Endothelial cell of umbilical vein (primary cell): ENCODE data around the gene ANAPC5. TPM values are rescaled to one million over a fixed set of nuclear protein-coding genes. Genes with fewer than 3 reads are reported as not detected.

ENCODE experiments used
- BruUV-seq: library from RNA; stranded (reverse); fragments of 400-500 nt; replicated peaks from 2 replicates; lab custom pipeline; 2021; lab: Mats Ljungman, UMichigan
- CTCF ChIA-PET: fragments of 300-600, 350-600 bp; sonication (Branson Sonifier 250); formaldehyde crosslinking; loops from one replicate; lab custom pipeline; 2021; ENCODE audit warnings: antibody characterized with exemption, inconsistent platforms; lab: Charles Lee
- POLR2A ChIA-PET: fragments of 300-600, 350-600 bp; sonication (Branson Sonifier 250); formaldehyde crosslinking; loops from one replicate; lab custom pipeline; 2021; ENCODE audit warnings: antibody characterized with exemption, inconsistent platforms; lab: Charles Lee
- DNase-seq: peaks from one replicate; pipeline ENCODE4 v3.0.0-alpha.2; 2011; ENCODE audit warnings: low read depth, low spot score
- FAIRE-seq: peaks from 2 replicates; lab custom pipeline; 2011; peaks lifted over from hg19 to GRCh38; lab: Jason Lieb, UNC
- H2AFZ ChIP-seq: 2 replicates; pipeline ENCODE4 v1.6.0; 2012; ENCODE audit warnings: low read depth, low read length, control low read depth, inconsistent platforms
- H3K27ac ChIP-seq: 2 replicates; pipeline ENCODE4 v1.5.1; 2011; ENCODE audit warnings: low read depth, mild to moderate bottlenecking, control low read depth, low read length, moderate library complexity; ENCODE audit not compliant: insufficient read depth
- H3K27me3 ChIP-seq, 2 experiments: 2 replicates each; pipeline versions ENCODE4 v1.6.0 to v1.6.1; 2011; ENCODE audit warnings: low read length in 2 of 2, mixed read lengths in 1 of 2; ENCODE audit not compliant: control insufficient read depth in 2 of 2, insufficient read depth in 2 of 2
- H3K36me3 ChIP-seq, 2 experiments: 2 replicates in 1 of 2; 3 replicates in 1 of 2; pipeline ENCODE4 v1.5.1; 2011; ENCODE audit warnings: low read length in 2 of 2, mild to moderate bottlenecking in 1 of 2, moderate library complexity in 1 of 2; ENCODE audit not compliant: control insufficient read depth in 2 of 2, insufficient read depth in 2 of 2; ENCODE audit errors: extremely low read depth in 1 of 2
- H3K4me1 ChIP-seq: 3 replicates; pipeline ENCODE4 v1.5.1; 2011; ENCODE audit warnings: mild to moderate bottlenecking, low read length; ENCODE audit not compliant: control insufficient read depth, insufficient read depth; ENCODE audit errors: extremely low read depth
- H3K4me2 ChIP-seq: 2 replicates; pipeline ENCODE4 v1.6.1; 2011; ENCODE audit warnings: low read length, control low read depth, mixed read lengths; ENCODE audit not compliant: insufficient read depth
- H3K4me3 ChIP-seq, 3 experiments: fragments of 200-600 bp in 1 of 3; sonication (generic), shearing (Covaris generic) in 1 of 3; replicated peaks in 1 of 3; 2 replicates each; pipeline ENCODE4 v1.5.1; 2011 to 2016; ENCODE audit warnings: control low read depth in 3 of 3, low read length in 3 of 3, mild to moderate bottlenecking in 2 of 3, inconsistent platforms in 1 of 3, low read depth in 1 of 3, moderate library complexity in 1 of 3; ENCODE audit not compliant: insufficient read depth in 1 of 3
- H3K79me2 ChIP-seq: 2 replicates; pipeline ENCODE4 v1.6.0; 2012; ENCODE audit warnings: low read length, inconsistent platforms; ENCODE audit not compliant: control insufficient read depth, insufficient read depth
- H3K9ac ChIP-seq: replicated peaks from 2 replicates; pipeline ENCODE3; 2011; ENCODE audit warnings: low read length, control low read depth; ENCODE audit not compliant: insufficient read depth; ENCODE audit errors: extremely low read depth
- H3K9me1 ChIP-seq: replicated peaks from 3 replicates; pipeline ENCODE4 v1.6.0; 2011; ENCODE audit warnings: mild to moderate bottlenecking, low read length; ENCODE audit not compliant: control insufficient read depth, insufficient read depth; ENCODE audit errors: extremely low read depth
- H3K9me3 ChIP-seq: replicated peaks from 2 replicates; pipeline ENCODE4 v1.5.1; 2012; ENCODE audit warnings: low read length, inconsistent platforms; ENCODE audit not compliant: control insufficient read depth, insufficient read depth
- H4K20me1 ChIP-seq: replicated peaks from 2 replicates; pipeline ENCODE3; 2011; ENCODE audit warnings: mild to moderate bottlenecking, low read length; ENCODE audit not compliant: control insufficient read depth, insufficient read depth; ENCODE audit errors: extremely low read depth
- CTCF ChIP-seq, 2 donors: IDR thresholded peaks; 1 replicate in 1 of 2; 2 replicates in 1 of 2; pipeline ENCODE4 v1.5.1; 2011; ENCODE audit warnings: low read length in 2 of 2, mild to moderate bottlenecking in 2 of 2, moderate library complexity in 2 of 2, control low read depth in 1 of 2, inconsistent platforms in 1 of 2, low read depth in 1 of 2; ENCODE audit not compliant: insufficient read depth in 1 of 2; ENCODE audit errors: extremely low read depth in 1 of 2
- EZH2 ChIP-seq: IDR thresholded peaks from 2 replicates; pipeline ENCODE4 v1.6.1; 2012; ENCODE audit warnings: borderline replicate concordance, low read depth, mild to moderate bottlenecking, moderate library complexity, low read length, inconsistent platforms; ENCODE audit not compliant: severe bottlenecking
- FOS ChIP-seq: IDR thresholded peaks from 2 replicates; pipeline ENCODE4 v1.6.1; 2011; ENCODE audit warnings: mild to moderate bottlenecking, low read length, moderate library complexity, borderline replicate concordance; ENCODE audit not compliant: insufficient read depth
- GATA2 ChIP-seq: IDR thresholded peaks from 2 replicates; pipeline ENCODE4 v1.7.0; 2011; ENCODE audit warnings: low read depth, mild to moderate bottlenecking, moderate library complexity, mixed read lengths, low read length; ENCODE audit not compliant: insufficient read length, insufficient read depth
- JUN ChIP-seq: IDR thresholded peaks from 2 replicates; pipeline ENCODE4 v1.6.1; 2011; ENCODE audit warnings: borderline replicate concordance, low read depth; ENCODE audit not compliant: insufficient read length, insufficient read depth
- MAX ChIP-seq: IDR thresholded peaks from 2 replicates; pipeline ENCODE4 v1.6.1; 2011; ENCODE audit not compliant: insufficient read depth, insufficient read length
- MYC ChIP-seq: IDR thresholded peaks from one replicate; pipeline ENCODE4 v1.6.1; 2011; ENCODE audit warnings: mild to moderate bottlenecking, low read depth, low read length
- POLR2A ChIP-seq: IDR thresholded peaks from 2 replicates; pipeline ENCODE4 v1.6.1; 2012; ENCODE audit warnings: low read depth, mild to moderate bottlenecking, control low read depth, low read length
- POLR2AphosphoS5 ChIP-seq: IDR thresholded peaks from 2 replicates; pipeline ENCODE4 v1.6.1; 2012; ENCODE audit warnings: low read depth, mild to moderate bottlenecking, control low read depth, low read length, moderate library complexity; ENCODE audit not compliant: insufficient read depth
- dilution Hi-C: fragments of 300-500 bp; cut with MboI; formaldehyde crosslinking; loops from one replicate; pipeline ENCODE4 v1.15.0; 2019; ENCODE audit warnings: low sequenced_read_pairs; ENCODE audit not compliant: extremely low pct_ligation_motif_present
- intact Hi-C: fragments of 100-400 bp; cut with micrococcal nuclease; formaldehyde crosslinking; loops from one replicate; pipeline ENCODE4 v1.10.0; 2022
- polyA plus RNA-seq, 4 experiments: library from polyadenylated mRNA; depleted of rRNA in 3 of 4; stranded (reverse) in 3 of 4; unstranded in 1 of 4; fragments of >200 nt; gene quantifications; 2 replicates each; pipeline versions ENCODE4 v1.2.1 to v1.2.3, GENCODE V29; 2011 to 2012; ENCODE audit warnings: missing spikeins in 1 of 4
- total RNA-seq: library from RNA; stranded (reverse); gene quantifications from 2 replicates; pipeline ENCODE4 v1.2.3, GENCODE V29; 2021

ANAPC5 gene
- total and polyA plus RNA-seq, 2 donors (not counting 3 experiments of a cell fraction or from before 2014, with no cell fraction given): 133 to 168 TPM

GRCh38 chr12:121323908-121324307 is 28.3 kb downstream of the ANAPC5 start:
- POLR2A ChIA-PET: no interaction called here
- dilution Hi-C loops (no loop called here), intact Hi-C loops (no loop called here)
- Histone ChIP-seq H3K79me2 (no peaks in the 10 kb centered on the region), H3K4me2 (no peak overlapping the region), H3K36me3 (peaks cover 15 to 23% of the 10 kb centered on the region in 2 experiments), H3K27ac (no peak overlapping the region), H3K9me3 (no peaks in the 10 kb centered on the region), H2AFZ (no peak overlapping the region), H3K4me1 (no peaks in the 10 kb centered on the region), H3K9ac (no peak overlapping the region), H3K27me3 (no peaks in the 10 kb centered on the region), H4K20me1 (no peaks in the 10 kb centered on the region), H3K4me3 (no peak overlapping the region), H3K9me1 (no peaks in the 10 kb centered on the region)
- FAIRE-seq: no peak
- no peak for DNase-seq
- no TSS peak for BruUV-seq
- TF ChIP-seq MAX: no peak
- CTCF ChIA-PET: interaction anchor here (1.0 to 1.2 kb wide), 2 partner anchors 11 to 16 kb away, joined by 3 read pairs; no protein-coding TSS in a partner anchor

- peaks cover 4 to 7% of the 10 kb centered on the region in 2 experiments for H3K36me3 ChIP-seq
- no peaks in the 10 kb centered on the region for H3K4me1 ChIP-seq
- no peak for FAIRE-seq
- ChIA-PET CTCF (interaction anchor here (0.7 to 1.4 kb wide), 2 partner anchors 17 to 125 kb away, joined by 3 read pairs; no protein-coding TSS in a partner anchor), POLR2A (no interaction called here)
- H3K4me2 ChIP-seq: no peak overlapping the region
- H3K9me1 ChIP-seq: no peaks in the 10 kb centered on the region
- DNase-seq: no peak
- peaks cover 3% of the 10 kb centered on the region for H3K79me2 ChIP-seq
- H3K9me3 ChIP-seq: no peaks in the 10 kb centered on the region
- TF ChIP-seq POLR2AphosphoS5 (no peak), EZH2 (no peak), FOS (no peak), GATA2 (no peak), MYC (no peak), POLR2A (no peak), CTCF (IDR thresholded peaks at IDR 0.05; ENCODE audit: extremely low read depth in 1 of 2, insufficient read depth in 1 of 2, low read depth in 1 of 2, low read length in 2 of 2) (no peak), MAX (no peak), JUN (no peak)
- H3K27me3 ChIP-seq: no peaks in the 10 kb centered on the region
- dilution Hi-C loops: no loop called here
- H4K20me1 ChIP-seq: no peaks in the 10 kb centered on the region
- no TSS peak for BruUV-seq
- no peak overlapping the region for H3K9ac ChIP-seq
- no peak overlapping the region for H2AFZ ChIP-seq
- H3K27ac ChIP-seq: no peak overlapping the region
- intact Hi-C loops: no loop called here
- no peak overlapping the region for H3K4me3 ChIP-seq
Measured at GRCh38 chr12:121318121-121318520, 34.1 kb downstream of the ANAPC5 start.
